Panc1 (cell line): Measurements from ENCODE around the gene LPGAT1.

Experiments used
- SIN3A ChIP-seq: IDR thresholded peaks from 2 replicates; pipeline ENCODE4 v1.6.1; 2012; ENCODE audit warnings: low read depth, mild to moderate bottlenecking, low read length, moderate library complexity, borderline replicate concordance; ENCODE audit not compliant: insufficient read depth
- TF ChIP-seq, protein P1 (sequence below): fragments of 450-650 bp; IDR thresholded peaks from 2 replicates; pipeline ENCODE4 v1.5.1; 2017; ENCODE audit warnings: mild to moderate bottlenecking
- TF ChIP-seq, protein P2 (sequence below), 2 experiments: IDR thresholded peaks; 2 replicates each; pipeline ENCODE4 v1.6.1; 2011 to 2012; ENCODE audit warnings: low read depth in 2 of 2, control low read depth in 1 of 2, low read length in 1 of 2, mild to moderate bottlenecking in 1 of 2, moderate library complexity in 1 of 2; ENCODE audit not compliant: insufficient read depth in 1 of 2

DNA sequence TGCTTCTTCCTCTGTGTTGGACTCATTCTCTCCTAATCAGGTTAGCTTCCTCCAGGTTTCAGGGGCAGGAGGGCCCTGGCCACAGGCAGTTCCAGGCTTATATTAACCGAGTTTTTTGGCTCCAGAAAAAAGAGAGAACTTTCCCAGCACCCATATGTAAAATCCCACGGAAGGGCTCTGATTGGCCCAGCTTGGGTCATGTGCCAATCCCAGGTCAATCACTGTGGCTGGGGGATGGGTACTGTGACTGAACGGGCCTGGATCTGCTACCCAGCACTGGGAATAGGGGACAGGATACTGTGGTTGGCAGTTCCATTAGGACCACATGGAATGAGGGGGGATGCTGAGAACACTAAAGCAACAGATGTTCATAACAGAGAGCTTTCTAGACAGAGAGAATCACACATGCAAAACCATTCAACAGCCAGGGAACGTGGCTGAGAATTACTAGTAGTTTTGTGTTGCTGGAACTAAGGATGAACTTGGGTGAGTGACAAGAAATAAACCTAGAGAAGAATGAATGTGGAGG is 104.0 kb downstream of the LPGAT1 start:
- TF ChIP-seq, protein P1, sequence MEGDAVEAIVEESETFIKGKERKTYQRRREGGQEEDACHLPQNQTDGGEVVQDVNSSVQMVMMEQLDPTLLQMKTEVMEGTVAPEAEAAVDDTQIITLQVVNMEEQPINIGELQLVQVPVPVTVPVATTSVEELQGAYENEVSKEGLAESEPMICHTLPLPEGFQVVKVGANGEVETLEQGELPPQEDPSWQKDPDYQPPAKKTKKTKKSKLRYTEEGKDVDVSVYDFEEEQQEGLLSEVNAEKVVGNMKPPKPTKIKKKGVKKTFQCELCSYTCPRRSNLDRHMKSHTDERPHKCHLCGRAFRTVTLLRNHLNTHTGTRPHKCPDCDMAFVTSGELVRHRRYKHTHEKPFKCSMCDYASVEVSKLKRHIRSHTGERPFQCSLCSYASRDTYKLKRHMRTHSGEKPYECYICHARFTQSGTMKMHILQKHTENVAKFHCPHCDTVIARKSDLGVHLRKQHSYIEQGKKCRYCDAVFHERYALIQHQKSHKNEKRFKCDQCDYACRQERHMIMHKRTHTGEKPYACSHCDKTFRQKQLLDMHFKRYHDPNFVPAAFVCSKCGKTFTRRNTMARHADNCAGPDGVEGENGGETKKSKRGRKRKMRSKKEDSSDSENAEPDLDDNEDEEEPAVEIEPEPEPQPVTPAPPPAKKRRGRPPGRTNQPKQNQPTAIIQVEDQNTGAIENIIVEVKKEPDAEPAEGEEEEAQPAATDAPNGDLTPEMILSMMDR: no peak
- no peak for TF ChIP-seq SIN3A
- TF ChIP-seq, protein P2, sequence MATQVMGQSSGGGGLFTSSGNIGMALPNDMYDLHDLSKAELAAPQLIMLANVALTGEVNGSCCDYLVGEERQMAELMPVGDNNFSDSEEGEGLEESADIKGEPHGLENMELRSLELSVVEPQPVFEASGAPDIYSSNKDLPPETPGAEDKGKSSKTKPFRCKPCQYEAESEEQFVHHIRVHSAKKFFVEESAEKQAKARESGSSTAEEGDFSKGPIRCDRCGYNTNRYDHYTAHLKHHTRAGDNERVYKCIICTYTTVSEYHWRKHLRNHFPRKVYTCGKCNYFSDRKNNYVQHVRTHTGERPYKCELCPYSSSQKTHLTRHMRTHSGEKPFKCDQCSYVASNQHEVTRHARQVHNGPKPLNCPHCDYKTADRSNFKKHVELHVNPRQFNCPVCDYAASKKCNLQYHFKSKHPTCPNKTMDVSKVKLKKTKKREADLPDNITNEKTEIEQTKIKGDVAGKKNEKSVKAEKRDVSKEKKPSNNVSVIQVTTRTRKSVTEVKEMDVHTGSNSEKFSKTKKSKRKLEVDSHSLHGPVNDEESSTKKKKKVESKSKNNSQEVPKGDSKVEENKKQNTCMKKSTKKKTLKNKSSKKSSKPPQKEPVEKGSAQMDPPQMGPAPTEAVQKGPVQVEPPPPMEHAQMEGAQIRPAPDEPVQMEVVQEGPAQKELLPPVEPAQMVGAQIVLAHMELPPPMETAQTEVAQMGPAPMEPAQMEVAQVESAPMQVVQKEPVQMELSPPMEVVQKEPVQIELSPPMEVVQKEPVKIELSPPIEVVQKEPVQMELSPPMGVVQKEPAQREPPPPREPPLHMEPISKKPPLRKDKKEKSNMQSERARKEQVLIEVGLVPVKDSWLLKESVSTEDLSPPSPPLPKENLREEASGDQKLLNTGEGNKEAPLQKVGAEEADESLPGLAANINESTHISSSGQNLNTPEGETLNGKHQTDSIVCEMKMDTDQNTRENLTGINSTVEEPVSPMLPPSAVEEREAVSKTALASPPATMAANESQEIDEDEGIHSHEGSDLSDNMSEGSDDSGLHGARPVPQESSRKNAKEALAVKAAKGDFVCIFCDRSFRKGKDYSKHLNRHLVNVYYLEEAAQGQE (IDR thresholded peaks at IDR 0.05; ENCODE audit: insufficient read depth in 1 of 2, low read depth in 2 of 2, low read length in 1 of 2): no peak
